HG03045 (cell line): ENCODE data around the gene ATXN2L.

ENCODE experiments used
- ATAC-seq: cut with Tn5 transposase; IDR thresholded peaks from one replicate; pipeline ENCODE4 v1.9.1; 2021; ENCODE audit warnings: mild to moderate bottlenecking, moderate library complexity; ENCODE audit not compliant: unreplicated experiment

Gene ATXN2L

DNA sequence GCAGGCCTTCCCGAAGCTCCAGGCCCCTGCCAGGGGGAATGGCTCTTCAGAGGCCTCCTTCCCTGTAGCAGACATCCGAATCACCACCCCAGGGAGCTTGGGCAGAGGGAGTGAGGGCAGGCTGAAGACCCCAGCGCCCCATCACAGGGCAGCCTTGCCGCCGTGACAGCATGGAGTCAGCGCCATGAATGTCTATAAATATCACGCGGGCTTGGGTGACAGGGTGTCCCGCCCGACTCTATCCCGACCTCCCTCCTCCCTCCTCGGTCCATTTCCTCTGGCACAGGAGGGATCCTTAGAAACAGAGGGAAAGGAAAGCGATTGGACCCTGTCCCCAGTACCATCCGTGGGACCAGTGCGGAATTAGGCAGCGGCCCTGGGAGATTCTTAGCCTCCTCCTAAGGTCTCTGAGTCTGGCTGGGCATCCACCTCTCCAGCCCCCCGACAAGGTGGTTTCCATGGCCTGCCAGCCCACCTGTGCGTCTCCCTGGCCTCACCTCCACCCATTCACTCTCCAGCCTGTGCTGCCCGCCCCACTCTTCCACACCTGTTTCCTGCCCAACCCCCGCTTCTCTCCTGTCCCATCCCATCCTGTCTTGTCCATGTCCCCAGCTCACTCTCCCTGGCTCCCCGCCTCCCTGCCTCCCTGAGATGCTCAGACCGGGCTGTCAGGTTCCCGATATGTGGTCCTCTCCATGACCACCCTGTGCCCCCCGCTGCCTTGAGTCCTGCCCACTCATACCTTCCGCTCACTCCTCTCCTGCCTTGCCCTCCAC, 60.6 kb downstream of the ATXN2L start:
- ATAC-seq, result no peak

DNA sequence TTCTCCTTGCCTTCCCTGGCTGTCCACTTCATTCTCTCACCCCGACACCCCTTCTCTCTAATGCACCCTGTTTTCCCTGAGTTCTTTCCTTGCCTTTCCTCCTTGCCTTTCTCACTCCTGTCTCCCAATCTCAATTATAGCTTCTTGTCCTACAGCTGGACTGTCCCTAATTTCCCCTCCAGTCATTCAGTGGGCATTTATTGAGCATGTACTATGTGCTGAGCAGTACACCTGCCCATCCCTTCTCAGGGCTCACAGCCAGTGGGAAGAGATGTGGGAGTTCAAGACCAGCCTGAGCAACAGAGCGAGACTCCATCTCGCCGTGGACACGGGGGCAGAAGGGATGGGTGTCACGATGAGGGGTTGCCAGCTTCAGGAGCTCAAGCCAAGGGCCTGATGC, 61.2 kb downstream of the ATXN2L start:
- no peak for ATAC-seq
